SJSA1 (cell line): ENCODE measurements around the gene CHRNE. TPM values are rescaled to one million over a fixed set of nuclear protein-coding genes. Genes with fewer than 3 reads are reported as not detected.
"Not testable (repeated sequence)": the region's sequence is repeated elsewhere in the genome, so short reads cannot be mapped to it uniquely, and the experiment has no call there.

Experiments
- DNase-seq, 2 experiments: peaks; one replicate each; pipeline ENCODE4 v3.0.0-alpha.2; 2015 to 2020; ENCODE audit warnings: low spot score in 2 of 2, low read depth in 1 of 2
- H3K27ac ChIP-seq: fragments of 250-450 bp; sonication (Bioruptor Pico); 2 replicates; pipeline ENCODE4 v1.5.1; 2020; ENCODE audit warnings: mild to moderate bottlenecking, moderate library complexity
- H3K27me3 ChIP-seq: fragments of 250-450 bp; sonication (Bioruptor Pico); replicated peaks from 2 replicates; pipeline ENCODE4 v1.5.1; 2020; ENCODE audit warnings: mild to moderate bottlenecking, moderate library complexity
- H3K36me3 ChIP-seq: fragments of 250-450 bp; sonication (Bioruptor Pico); 2 replicates; pipeline ENCODE4 v1.5.1; 2020; ENCODE audit warnings: mild to moderate bottlenecking
- H3K4me1 ChIP-seq: fragments of 250-450 bp; sonication (Bioruptor Pico); replicated peaks from 2 replicates; pipeline ENCODE4 v1.6.1; 2021; ENCODE audit warnings: mild to moderate bottlenecking
- H3K4me3 ChIP-seq: fragments of 250-450 bp; sonication (Bioruptor Pico); 2 replicates; pipeline ENCODE4 v1.5.1; 2020; ENCODE audit warnings: mild to moderate bottlenecking
- H3K9me3 ChIP-seq: fragments of 250-450 bp; sonication (Bioruptor Pico); replicated peaks from 2 replicates; pipeline ENCODE4 v1.5.1; 2020; ENCODE audit warnings: mild to moderate bottlenecking
- total RNA-seq: library from RNA; depleted of rRNA; stranded (reverse); fragments of >200 nt; shearing (Covaris generic); gene quantifications from 2 replicates; pipeline ENCODE4 v1.2.3, GENCODE V29; 2014

Gene CHRNE
- total RNA-seq, 1 experiment from 2014 or later, result 0.29 TPM

DNA sequence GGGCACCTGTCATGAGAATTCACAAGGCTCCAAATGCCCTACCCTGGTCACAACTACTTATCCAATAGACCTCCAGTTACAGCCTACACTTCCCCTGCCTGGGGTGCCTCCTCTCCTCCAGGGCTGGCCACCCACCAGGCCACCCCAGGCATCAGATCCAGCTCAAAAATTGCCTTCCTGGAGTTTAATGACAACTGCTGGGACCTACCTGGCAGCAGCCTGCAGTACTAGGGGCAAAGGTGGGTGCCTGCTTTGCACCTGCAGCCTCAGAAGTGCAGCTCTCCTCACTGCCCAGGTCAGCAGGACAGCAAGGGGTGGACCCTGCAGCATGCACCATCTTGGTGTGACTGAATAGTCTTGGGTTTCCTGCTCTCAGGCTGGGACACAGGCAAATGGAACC is 32.8 kb upstream of the CHRNE start:
- H3K4me1 ChIP-seq, result peaks cover 21% of the 10 kb centered on the region
- DNase-seq, result no peak
- no peak overlapping the region for H3K4me3 ChIP-seq
- no peaks in the 10 kb centered on the region for H3K27me3 ChIP-seq
- H3K9me3 ChIP-seq, result no peaks in the 10 kb centered on the region
- no peak overlapping the region for H3K27ac ChIP-seq
- H3K36me3 ChIP-seq, result peaks cover 20% of the 10 kb centered on the region

- Histone ChIP-seq H3K9me3 (no peaks in the 10 kb centered on the region), H3K27me3 (no peaks in the 10 kb centered on the region), H3K4me3 (peak overlapping the region; percentile 15; the same call in 1 of the 2 replicates), H3K36me3 (peaks cover 18% of the 10 kb centered on the region), H3K4me1 (peaks cover 19% of the 10 kb centered on the region), H3K27ac (no peak overlapping the region)
- DNase-seq, result peak; percentile 43 to 60
Observed at GRCh38 chr17:4934173-4934979, 31.5 kb upstream of the CHRNE start.

DNA sequence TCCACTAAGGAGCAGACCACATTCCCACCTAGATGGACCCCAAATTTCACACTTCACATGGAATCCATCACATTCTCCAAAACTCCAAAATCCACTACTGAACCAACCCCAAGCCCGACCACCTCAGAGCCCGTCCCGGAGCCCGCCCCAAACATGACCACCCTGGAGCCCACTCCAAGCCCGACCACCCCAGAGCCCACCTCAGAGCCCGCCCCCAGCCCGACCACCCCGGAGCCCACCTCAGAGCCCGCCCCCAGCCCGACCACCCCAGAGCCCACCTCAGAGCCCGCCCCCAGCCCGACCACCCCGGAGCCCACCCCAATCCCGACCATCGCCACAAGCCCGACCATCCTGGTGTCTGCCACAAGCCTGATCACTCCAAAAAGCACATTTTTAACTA is 30.7 kb upstream of the CHRNE start:
- Histone ChIP-seq H3K9me3 (no peaks in the 10 kb centered on the region), H3K27me3 (no peaks in the 10 kb centered on the region), H3K4me1 (peaks cover 15% of the 10 kb centered on the region), H3K4me3 (no peak overlapping the region), H3K36me3 (peaks cover 15% of the 10 kb centered on the region), H3K27ac (no peak overlapping the region)
- DNase-seq, result no peak

GRCh38 chr17:4932756-4933155 is 29.9 kb upstream of the CHRNE start:
- H3K27me3 ChIP-seq, result no peaks in the 10 kb centered on the region
- peaks cover 13% of the 10 kb centered on the region for H3K4me1 ChIP-seq

GRCh38 chr17:4931963-4932362 is 29.1 kb upstream of the CHRNE start, which contains the start of gene GP1BA:
Gene GP1BA, plus strand, starts transcription at chr17:4932277. Its CDS starts 328 bp downstream, at chr17:4932605.
- H3K36me3 ChIP-seq, result no peaks in the 10 kb centered on the region
- H3K27me3 ChIP-seq, result no peaks in the 10 kb centered on the region
- H3K4me1 ChIP-seq, result peaks cover 13% of the 10 kb centered on the region
- H3K4me3 ChIP-seq, result no peak within 1 kb of the TSS
- no peak within 1 kb of the TSS for H3K27ac ChIP-seq
- H3K9me3 ChIP-seq, result no peaks in the 10 kb centered on the region
- no peak for DNase-seq

More at GRCh38 chr17:4932756-4933155, 29.9 kb upstream of the CHRNE start:
- H3K27ac ChIP-seq, result no peak overlapping the region
- H3K36me3 ChIP-seq, result peaks cover 6% of the 10 kb centered on the region
- H3K9me3 ChIP-seq, result no peaks in the 10 kb centered on the region
- H3K4me3 ChIP-seq, result no peak overlapping the region
- DNase-seq, result no peak

- no peaks in the 10 kb centered on the region for H3K36me3 ChIP-seq
- H3K9me3 ChIP-seq, result no peaks in the 10 kb centered on the region
- peaks cover 5% of the 10 kb centered on the region; the same call in 1 of the 2 replicates for H3K4me1 ChIP-seq
- no peak overlapping the region for H3K4me3 ChIP-seq
- H3K27ac ChIP-seq, result no peak overlapping the region
- H3K27me3 ChIP-seq, result no peaks in the 10 kb centered on the region
- DNase-seq, result no peak
Observed at GRCh38 chr17:4928881-4929280, 26.0 kb upstream of the CHRNE start.

GRCh38 chr17:4926577-4927335 is 23.9 kb upstream of the CHRNE start:
- not testable (repeated sequence) for H3K9me3 ChIP-seq, H3K4me3 ChIP-seq, H3K27ac ChIP-seq, H3K27me3 ChIP-seq, H3K36me3 ChIP-seq, DNase-seq, H3K4me1 ChIP-seq

DNA sequence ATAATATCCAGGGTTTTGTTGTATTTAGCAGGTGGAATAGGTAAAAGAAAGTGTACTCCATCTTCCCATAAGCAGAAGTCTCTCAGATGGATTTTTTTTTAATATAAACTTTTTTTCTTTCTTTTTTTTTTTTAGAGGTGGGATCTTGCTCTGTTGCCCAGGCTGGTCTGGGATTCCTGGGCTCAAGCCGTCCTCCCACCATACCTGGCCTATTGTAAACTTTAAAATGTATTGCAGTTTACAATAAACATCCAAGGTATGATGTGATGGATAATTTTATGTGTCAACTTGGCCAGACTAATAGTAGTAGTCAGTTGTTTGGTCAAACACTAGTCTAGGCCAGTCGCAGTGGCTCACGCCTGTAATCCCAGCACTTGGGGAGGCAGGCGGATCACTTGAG is 18.4 kb upstream of the CHRNE start:
- H3K4me3 ChIP-seq, result no peak overlapping the region

GRCh38 chr17:4920351-4921048 is 17.6 kb upstream of the CHRNE start:
- Histone ChIP-seq H3K27ac (no peak overlapping the region), H3K4me1 (no peaks in the 10 kb centered on the region), H3K27me3 (no peaks in the 10 kb centered on the region), H3K9me3 (no peaks in the 10 kb centered on the region), H3K4me3 (no peak overlapping the region), H3K36me3 (no peaks in the 10 kb centered on the region)
- no peak for DNase-seq

More for the DNA sequence above, 18.4 kb upstream of the CHRNE start:
- Histone ChIP-seq H3K36me3 (no peaks in the 10 kb centered on the region), H3K27ac (no peak overlapping the region), H3K9me3 (no peaks in the 10 kb centered on the region), H3K4me1 (no peaks in the 10 kb centered on the region), H3K27me3 (no peaks in the 10 kb centered on the region)
- no peak for DNase-seq

- H3K36me3 ChIP-seq, result no peaks in the 10 kb centered on the region
- H3K27me3 ChIP-seq, result no peaks in the 10 kb centered on the region
- no peak overlapping the region for H3K4me3 ChIP-seq
- no peaks in the 10 kb centered on the region for H3K4me1 ChIP-seq
- H3K27ac ChIP-seq, result no peak overlapping the region
- H3K9me3 ChIP-seq, result no peaks in the 10 kb centered on the region
- no peak for DNase-seq
Observed at GRCh38 chr17:4919511-4920047, 16.7 kb upstream of the CHRNE start.

- not testable (repeated sequence) for DNase-seq, H3K4me3 ChIP-seq, H3K36me3 ChIP-seq, H3K4me1 ChIP-seq, H3K27ac ChIP-seq, H3K9me3 ChIP-seq, H3K27me3 ChIP-seq
Observed at GRCh38 chr17:4914551-4914950, 11.7 kb upstream of the CHRNE start.

DNA sequence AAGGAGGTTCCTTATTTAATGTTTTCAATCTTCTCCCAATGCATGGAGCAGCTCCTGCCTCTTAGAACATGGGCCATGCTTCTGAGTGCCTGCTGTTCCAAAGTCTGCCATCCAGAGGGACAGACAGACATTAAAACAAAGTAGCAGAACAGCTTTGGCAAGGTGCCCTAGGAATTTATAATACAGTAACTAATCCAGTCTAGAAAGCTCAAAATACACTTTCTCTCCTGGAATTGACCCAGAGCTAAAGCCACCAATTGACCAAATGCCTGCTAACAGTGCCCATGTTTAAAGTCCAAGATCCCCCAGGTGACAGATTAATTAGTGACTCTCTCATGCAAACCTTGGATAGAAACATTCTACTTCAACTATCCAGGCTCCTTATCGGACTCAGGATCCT is 11.1 kb upstream of the CHRNE start:
- Histone ChIP-seq H3K36me3 (no peaks in the 10 kb centered on the region), H3K27me3 (no peaks in the 10 kb centered on the region), H3K27ac (no peak overlapping the region), H3K4me1 (peaks cover 5% of the 10 kb centered on the region), H3K9me3 (no peaks in the 10 kb centered on the region), H3K4me3 (no peak overlapping the region)
- no peak for DNase-seq

DNA sequence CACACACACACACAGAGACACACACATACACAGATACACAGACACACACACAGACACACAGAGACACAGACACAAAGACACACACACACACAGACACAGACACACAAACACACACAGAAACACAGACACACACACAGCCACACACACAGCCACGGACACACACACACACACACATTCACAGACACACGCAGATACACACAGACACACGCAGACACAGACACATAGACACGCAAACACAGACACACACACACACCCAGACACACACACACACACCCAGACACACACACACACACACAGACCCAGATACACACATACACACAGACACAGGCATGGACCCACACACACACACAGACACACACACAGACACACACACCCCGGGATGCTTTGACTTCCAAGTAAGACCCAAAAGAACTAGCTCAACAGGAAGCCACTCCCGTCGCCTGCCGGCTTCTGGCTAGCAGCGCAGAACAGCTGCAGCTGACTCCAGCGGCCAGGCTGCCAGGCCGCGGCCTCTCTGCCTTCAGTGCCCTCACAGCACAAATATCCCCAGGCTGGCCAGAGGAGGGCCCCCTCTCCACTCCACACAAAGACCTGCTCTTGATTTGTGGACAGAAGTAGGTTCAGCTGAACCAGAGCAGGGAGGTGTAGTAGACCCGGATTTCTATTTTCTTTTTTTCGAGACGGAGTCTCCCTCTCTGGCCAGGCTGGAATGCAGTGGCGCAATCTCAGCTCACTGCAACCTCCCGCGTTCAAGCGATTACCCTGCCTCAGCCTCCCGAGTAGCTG is 6.0 kb upstream of the CHRNE start:
- no peak overlapping the region for H3K27ac ChIP-seq
- H3K36me3 ChIP-seq, result no peaks in the 10 kb centered on the region
- DNase-seq, result peak; percentile 81 to 84
- H3K4me3 ChIP-seq, result no peak overlapping the region
- H3K27me3 ChIP-seq, result no peaks in the 10 kb centered on the region
- peaks cover 9% of the 10 kb centered on the region for H3K4me1 ChIP-seq
- H3K9me3 ChIP-seq, result no peaks in the 10 kb centered on the region
